Amniotic stem cell (primary cell): ENCODE data around the gene EMP2.

Experiments
- DNase-seq: peaks from one replicate; lab custom pipeline; 2025; lab: John Stamatoyannopoulos, UW

EMP2 gene

GRCh38 chr16:10610499-10611184 lies 30.2 kb upstream of the EMP2 start:
- DNase-seq: no peak

DNA sequence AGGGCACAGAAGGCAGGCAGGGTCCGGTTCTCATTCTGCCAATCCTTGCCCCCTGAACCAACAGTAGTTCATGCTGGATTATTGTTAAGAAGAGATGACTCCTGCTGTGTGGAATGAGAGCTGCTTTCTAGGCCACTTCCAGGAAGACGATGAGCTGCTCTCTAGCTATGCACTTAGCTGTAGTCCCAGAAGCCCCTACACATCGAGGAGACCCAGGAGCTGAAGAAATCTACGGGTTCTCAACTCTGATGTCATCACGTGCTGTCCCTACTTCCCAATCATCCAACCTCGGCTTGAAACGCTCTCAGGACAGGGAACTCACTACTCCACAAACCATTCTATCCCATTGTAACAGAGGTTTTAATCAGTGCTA lies 29.0 kb upstream of the EMP2 start:
- no peak for DNase-seq

DNA sequence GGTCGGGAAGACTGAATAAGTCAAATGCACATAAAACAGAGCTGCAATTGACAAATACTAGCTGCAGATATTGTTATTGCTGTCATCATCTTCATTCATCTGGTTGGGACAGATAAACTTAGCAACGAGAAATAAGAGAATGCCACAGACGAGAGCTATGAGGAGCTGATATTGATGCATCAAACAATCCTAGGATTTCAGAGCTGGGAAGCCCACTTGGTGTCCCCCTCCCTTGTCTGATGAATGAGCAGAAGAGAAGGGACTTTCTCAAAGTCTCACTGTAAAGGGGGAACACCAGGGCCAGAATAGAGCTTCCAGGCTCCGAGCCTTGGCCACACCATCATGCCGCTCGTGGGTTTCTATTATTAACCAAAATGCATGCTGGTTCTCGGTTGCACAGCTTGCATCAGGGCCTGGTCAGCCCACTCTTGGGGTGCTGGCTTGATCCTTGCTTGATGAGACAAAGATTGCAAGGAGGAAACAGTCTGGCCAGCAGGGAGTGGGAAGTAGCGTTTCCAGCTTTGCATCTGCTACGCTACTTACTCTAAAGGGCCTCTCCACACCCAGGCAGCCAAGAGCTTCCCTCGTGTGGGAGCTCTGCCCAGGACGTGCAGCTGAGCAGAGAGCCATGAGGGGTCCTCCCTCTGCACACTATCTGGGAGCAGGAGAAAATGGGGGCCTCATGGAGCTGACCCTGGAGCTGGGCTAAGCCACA lies 28.4 kb upstream of the EMP2 start:
- DNase-seq: no peak

- no peak for DNase-seq
Measured at GRCh38 chr16:10607157-10607556, 26.8 kb upstream of the EMP2 start.

DNA sequence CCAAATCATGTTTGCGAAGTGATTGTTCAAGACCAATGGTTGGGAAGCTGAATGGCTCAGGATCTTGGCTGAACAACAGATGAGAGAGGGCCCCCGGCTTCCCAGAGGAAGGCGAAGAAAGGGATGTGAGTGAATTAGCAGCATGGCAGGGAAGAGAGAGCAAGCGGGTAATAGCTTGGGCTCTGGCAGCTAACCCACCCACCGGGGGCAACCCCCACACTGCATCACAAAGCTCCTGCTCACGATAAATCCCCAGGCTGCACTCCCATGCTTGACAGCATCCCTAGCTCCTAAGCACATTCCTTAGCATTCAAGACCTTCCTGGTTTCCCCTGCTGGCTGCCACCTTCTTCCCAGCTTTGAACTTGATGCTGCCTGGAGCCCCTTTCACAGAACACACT lies 26.2 kb upstream of the EMP2 start:
- no peak for DNase-seq

DNA sequence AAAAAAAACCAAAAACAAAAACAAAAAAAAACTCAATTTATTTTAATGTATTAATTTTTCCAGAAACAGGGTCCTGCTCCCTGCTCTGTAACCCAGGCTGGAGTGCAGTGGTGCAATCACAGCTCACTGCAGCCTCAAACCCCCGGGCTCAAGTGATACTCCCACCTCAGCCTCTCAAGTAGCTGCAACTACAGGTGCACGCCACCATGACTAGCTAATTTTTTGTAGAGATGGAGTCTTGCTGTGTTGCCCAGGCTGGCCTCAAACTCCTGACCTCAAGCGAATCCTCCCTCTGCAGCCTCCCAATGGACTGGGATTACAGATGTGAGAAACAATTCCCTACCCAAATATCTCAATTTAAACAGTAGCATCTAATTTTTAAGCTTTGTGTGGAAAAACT lies 25.2 kb upstream of the EMP2 start:
- DNase-seq: no peak

DNA sequence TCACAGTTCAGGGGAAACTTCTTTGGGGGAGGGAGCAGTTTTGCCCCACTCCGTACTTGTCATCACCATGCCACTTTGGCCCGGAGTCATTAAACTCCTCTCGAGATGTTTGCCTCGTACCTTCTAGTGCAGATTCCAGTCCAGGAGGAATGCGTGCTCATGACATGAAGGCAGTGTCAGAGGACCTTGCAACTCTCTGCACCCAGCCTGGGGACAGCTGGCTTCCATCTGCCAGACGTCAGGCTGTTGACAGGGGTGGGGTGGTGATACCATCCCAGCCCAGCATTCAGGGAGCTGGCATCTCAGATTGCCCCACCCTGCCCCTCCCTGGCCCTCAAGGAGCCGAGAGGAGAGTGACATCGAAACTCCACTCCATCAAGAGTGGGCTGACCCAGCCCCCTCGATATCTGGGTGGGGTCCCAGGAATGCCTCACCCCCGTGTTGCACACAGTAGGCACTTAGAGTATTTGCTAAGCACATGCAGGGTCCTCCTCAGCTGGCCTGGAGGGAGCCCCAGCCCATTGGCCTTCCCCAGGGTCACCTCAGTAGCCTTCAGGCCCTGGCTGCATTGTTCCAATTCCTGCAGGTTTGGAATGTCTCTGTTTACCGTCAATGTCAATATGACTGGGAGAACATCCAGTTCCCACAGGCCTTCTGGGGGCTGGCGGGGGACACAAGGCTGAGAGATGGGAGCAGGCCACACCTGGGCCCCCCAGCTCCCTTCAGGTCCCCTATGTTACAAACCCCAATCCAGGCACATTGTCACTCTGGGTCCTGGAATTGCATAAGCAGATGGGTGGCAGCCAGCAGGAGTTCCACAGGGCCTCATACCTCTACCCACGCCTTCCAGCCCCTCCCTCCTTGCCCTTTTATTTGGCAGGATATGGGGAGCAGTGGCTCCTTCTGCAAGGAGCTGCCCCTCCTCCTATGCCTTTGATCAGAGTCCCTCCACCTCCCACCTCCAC lies 21.3 kb upstream of the EMP2 start:
- no peak for DNase-seq

- DNase-seq: no peak
Measured at GRCh38 chr16:10600782-10601443, 20.5 kb upstream of the EMP2 start.

DNA sequence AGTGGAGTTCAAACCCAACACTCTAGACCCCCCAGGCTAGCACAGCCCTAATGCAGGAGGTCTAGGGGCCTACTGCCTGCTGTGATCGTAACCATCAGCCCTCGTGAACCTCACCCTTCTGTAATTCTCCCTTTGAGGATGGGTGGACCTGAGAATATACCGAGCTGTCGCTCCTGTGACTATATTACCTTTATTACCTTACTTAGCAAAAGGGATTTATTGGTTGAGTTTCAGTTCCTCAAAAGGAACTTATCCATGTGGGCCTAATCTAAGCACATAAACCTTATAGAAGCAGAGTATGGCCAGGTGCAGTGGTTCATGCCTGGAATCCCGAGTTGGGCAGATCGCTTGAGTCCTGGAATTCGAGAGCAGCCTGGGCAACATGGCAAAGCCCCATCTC lies 19.2 kb upstream of the EMP2 start:
- DNase-seq: no peak

DNA sequence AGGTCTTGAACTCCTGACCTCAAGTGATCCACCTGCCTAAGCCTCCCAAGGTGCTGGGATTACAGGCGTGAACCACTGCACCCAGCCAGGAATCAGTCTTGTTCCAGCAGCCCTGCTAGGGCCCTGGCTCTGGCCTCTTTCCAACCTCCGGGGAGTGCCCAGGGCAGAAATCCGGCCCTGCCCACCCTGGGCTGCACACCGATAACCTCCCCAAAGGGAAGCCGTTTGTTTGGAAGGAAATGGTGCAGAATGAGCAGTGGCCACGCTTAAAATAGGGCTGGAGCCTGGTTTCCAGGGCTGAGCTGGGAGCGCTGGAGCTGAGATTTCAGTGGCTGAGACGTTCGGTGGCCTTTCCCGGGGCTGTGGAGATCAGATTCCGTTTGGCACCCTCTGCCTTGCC lies 17.8 kb upstream of the EMP2 start:
- DNase-seq: no peak

- DNase-seq: no peak
Measured at GRCh38 chr16:10597187-10597601, 16.8 kb upstream of the EMP2 start.

- no peak for DNase-seq
Measured at GRCh38 chr16:10594312-10594950, 14.0 kb upstream of the EMP2 start.

GRCh38 chr16:10592611-10593010 lies 12.2 kb upstream of the EMP2 start:
- DNase-seq: no peak

DNA sequence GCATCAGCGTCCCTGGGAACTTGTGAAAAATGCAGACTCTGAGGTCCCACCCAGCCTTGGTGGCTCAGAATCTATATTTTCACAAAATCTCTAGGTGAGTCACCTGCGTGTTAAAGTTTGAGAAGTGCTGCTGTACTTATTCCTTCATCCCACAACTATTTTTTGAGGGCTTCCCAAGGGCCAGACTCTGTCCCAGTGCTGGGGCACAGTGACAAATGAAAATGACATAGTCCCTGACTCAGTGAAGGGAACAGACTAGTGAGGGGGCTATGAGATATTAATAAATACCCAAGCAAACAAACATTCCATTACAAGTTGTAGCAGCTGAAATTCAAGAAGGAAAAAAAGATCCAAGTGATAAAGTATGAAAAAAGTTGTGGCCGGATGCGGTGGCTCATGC lies 9.9 kb upstream of the EMP2 start:
- DNase-seq: no peak

- DNase-seq: no peak
Measured at GRCh38 chr16:10589109-10589508, 8.7 kb upstream of the EMP2 start.

GRCh38 chr16:10587622-10588021 lies 7.2 kb upstream of the EMP2 start:
- no peak for DNase-seq

DNA sequence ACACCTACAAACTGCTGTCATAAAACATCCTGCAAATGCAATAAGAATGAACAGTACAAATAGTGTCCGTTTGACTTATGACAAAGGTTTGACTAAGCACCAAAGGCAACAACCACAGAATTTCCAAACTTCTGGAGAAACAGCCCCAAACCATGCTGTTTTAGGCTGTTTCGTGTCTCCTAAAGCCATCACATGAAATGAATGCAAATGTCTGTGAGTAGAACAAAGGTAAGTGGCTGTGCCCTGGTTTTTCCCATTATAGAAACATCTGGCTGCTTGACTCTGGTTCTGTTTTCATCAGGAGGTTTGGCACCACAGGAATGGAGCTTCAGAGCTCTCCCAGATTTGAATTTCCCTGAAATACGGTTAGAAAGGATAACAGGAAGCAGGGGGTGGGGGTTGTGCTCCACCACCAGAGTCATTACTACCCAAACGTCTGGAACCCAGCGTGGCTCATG lies 4.6 kb upstream of the EMP2 start:
- no peak for DNase-seq

GRCh38 chr16:10583269-10583668 lies 2.9 kb upstream of the EMP2 start:
- no peak for DNase-seq

DNA sequence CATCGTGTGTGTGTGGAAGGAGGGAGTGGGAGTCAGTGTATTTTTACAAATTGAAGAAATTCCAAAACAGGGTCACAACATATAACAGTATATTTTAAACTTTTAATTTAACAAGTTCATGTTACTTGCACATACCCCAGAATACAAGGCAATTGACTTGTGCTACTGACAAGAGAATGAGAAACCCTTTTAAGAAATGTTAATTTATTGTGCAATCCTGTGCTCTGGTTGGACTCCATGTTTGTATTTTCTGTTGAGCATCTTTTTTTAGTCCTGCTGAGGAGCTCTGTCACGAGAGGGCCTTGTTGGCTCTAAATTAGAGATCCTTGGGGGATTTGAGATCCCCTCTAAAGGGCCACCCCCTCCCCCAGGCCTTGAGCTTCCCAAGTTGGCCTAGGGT lies 1.1 kb upstream of the EMP2 start:
- no peak for DNase-seq

- no peak for DNase-seq
Measured at GRCh38 chr16:10580883-10581247, 467 bp upstream of the EMP2 start.

DNA sequence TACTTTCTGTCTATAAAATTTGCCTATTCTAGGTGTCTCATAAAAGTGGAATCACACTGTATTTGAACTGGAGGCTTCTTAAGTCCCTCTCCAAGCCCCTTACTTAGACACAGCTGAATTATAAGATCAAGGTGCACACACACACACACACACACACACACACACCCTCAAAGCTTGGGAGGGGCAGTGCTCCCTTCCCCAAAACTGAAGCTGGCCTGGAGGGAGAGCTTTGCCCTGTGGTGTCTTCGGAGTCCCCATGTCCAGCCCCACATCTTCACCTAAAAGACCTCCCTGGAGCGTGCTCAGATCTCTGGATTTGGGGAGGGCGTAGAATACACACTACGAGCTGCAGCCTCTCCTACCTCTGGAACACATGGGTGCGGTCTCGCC lies 828 bp downstream of the EMP2 start:
- DNase-seq: no peak
